Naive B cell (primary cell): ENCODE measurements around the gene ZNF33B. TPM values are rescaled to one million over a fixed set of nuclear protein-coding genes. Genes with fewer than 3 reads are reported as not detected.
"Not testable (repeated sequence)": the region's sequence is repeated elsewhere in the genome, so short reads cannot be mapped to it uniquely, and the experiment has no call there.

Experiments used
- ATAC-seq, 2 donors: fragments of 150-1000 bp; cut with Tn5 transposase; 2 replicates each; pipeline ENCODE4 v1.10.0; 2021; ENCODE audit warnings: low read depth in 2 of 2, mild to moderate bottlenecking in 2 of 2, moderate library complexity in 2 of 2
- DNase-seq: peaks from one replicate; pipeline ENCODE4 v3.0.0; 2022
- H3K27ac Mint-ChIP-seq, 6 donors: one replicate each; pipeline ENCODE4 v1.8.0; 2020 to 2022; ENCODE audit warnings: mild to moderate bottlenecking in 6 of 6, mixed read lengths in 6 of 6, moderate library complexity in 5 of 6, inconsistent platforms in 2 of 6
- H3K27me3 Mint-ChIP-seq, 3 donors: one replicate each; pipeline ENCODE4 v1.8.0; 2021 to 2022; ENCODE audit warnings: mixed read lengths in 3 of 3, mild to moderate bottlenecking in 1 of 3
- H3K36me3 Mint-ChIP-seq, 2 donors: one replicate each; pipeline ENCODE4 v1.8.0; 2020 to 2022; ENCODE audit warnings: mixed read lengths in 2 of 2, inconsistent platforms in 1 of 2, mild to moderate bottlenecking in 1 of 2
- H3K4me1 Mint-ChIP-seq, 3 donors: one replicate each; pipeline ENCODE4 v1.8.0; 2020 to 2022; ENCODE audit warnings: mixed read lengths in 3 of 3, inconsistent platforms in 1 of 3, mild to moderate bottlenecking in 1 of 3, moderate library complexity in 1 of 3
- H3K4me3 Mint-ChIP-seq, 8 donors: one replicate each; pipeline ENCODE4 v1.8.0; 2020 to 2022; ENCODE audit warnings: mild to moderate bottlenecking in 8 of 8, mixed read lengths in 8 of 8, moderate library complexity in 8 of 8, inconsistent platforms in 2 of 8
- H3K9me3 Mint-ChIP-seq, 7 donors: one replicate each; pipeline ENCODE4 v1.8.0; 2020 to 2022; ENCODE audit warnings: mixed read lengths in 7 of 7, mild to moderate bottlenecking in 5 of 7, inconsistent platforms in 2 of 7, moderate library complexity in 1 of 7
- polyA plus RNA-seq, 6 donors: library from polyadenylated mRNA; unstranded; fragments of 300-500 nt; fragmentation: Illumina TruSeq; gene quantifications; one replicate each; pipeline ENCODE4 v1.2.3, GENCODE V29; 2021; ENCODE audit warnings: low read depth in 6 of 6

Gene ZNF33B
- polyA plus RNA-seq, 6 donors from 2014 or later, result 7.8 to 19.6 (median 12.3) TPM

GRCh38 chr10:42594246-42594650, 44.1 kb downstream of the ZNF33B start:
- Mint-ChIP-seq H3K9me3 (peaks cover 11 to 70% (median 55%) of the 10 kb centered on the region in 7 donors), H3K27ac (no peak overlapping the region), H3K4me3 (no peak overlapping the region)

GRCh38 chr10:42593284-42593683, 45.1 kb downstream of the ZNF33B start:
- no peaks in the 10 kb centered on the region for H3K27me3 Mint-ChIP-seq
- no peak overlapping the region for H3K27ac Mint-ChIP-seq
- H3K9me3 Mint-ChIP-seq, result peaks cover 11 to 66% (median 56%) of the 10 kb centered on the region in 7 donors
- DNase-seq (no peak), ATAC-seq (no peak)
- H3K36me3 Mint-ChIP-seq, result peaks cover 72 to 76% of the 10 kb centered on the region in 2 donors
- H3K4me3 Mint-ChIP-seq, result no peak overlapping the region
- H3K4me1 Mint-ChIP-seq, result no peaks in the 10 kb centered on the region

More at GRCh38 chr10:42594246-42594650, 44.1 kb downstream of the ZNF33B start:
- no peak for DNase-seq
- Mint-ChIP-seq H3K36me3 (peaks cover 70 to 72% of the 10 kb centered on the region in 2 donors), H3K4me1 (no peaks in the 10 kb centered on the region), H3K27me3 (no peaks in the 10 kb centered on the region)
- no peak for ATAC-seq

- Mint-ChIP-seq H3K27ac (no peak overlapping the region), H3K4me1 (no peaks in the 10 kb centered on the region), H3K27me3 (no peaks in the 10 kb centered on the region), H3K9me3 (peaks cover 0 to 8% (median 3%) of the 10 kb centered on the region in 7 donors), H3K4me3 (no peak overlapping the region), H3K36me3 (peaks cover 37 to 48% of the 10 kb centered on the region in 2 donors)
- no peak for DNase-seq
- no peak for ATAC-seq
These were observed 54.5 kb downstream of the ZNF33B start for GRCh38 chr10:42583828-42584227.

- Mint-ChIP-seq H3K9me3 (peaks cover 0 to 9% (median 0%) of the 10 kb centered on the region in 7 donors), H3K36me3 (peaks cover 9 to 16% of the 10 kb centered on the region in 2 donors), H3K4me1 (peaks cover 4 to 12% (median 7%) of the 10 kb centered on the region in 3 donors), H3K27me3 (peaks cover 0 to 8% (median 7%) of the 10 kb centered on the region in 3 donors), H3K4me3 (no peak overlapping the region), H3K27ac (no peak overlapping the region)
- DNase-seq, result no peak
- no peak for ATAC-seq
These were observed 60.4 kb downstream of the ZNF33B start for GRCh38 chr10:42578019-42578418.

- Mint-ChIP-seq H3K27ac (no peak overlapping the region), H3K4me3 (no peak overlapping the region), H3K9me3 (peaks cover 0 to 9% (median 5%) of the 10 kb centered on the region in 7 donors), H3K36me3 (peaks cover 5 to 10% of the 10 kb centered on the region in 2 donors), H3K4me1 (peaks cover 4 to 12% (median 7%) of the 10 kb centered on the region in 3 donors), H3K27me3 (peaks cover 0 to 8% (median 7%) of the 10 kb centered on the region in 3 donors)
- DNase-seq (no peak), ATAC-seq (no peak)
These were observed 62.0 kb downstream of the ZNF33B start for GRCh38 chr10:42576338-42576737.

GRCh38 chr10:42574336-42574735, 64.0 kb downstream of the ZNF33B start:
- H3K27ac Mint-ChIP-seq, result no peak overlapping the region
- H3K4me1 Mint-ChIP-seq, result peaks cover 4 to 12% (median 7%) of the 10 kb centered on the region in 3 donors
- ATAC-seq, result no peak
- H3K27me3 Mint-ChIP-seq, result peaks cover 0 to 8% (median 7%) of the 10 kb centered on the region in 3 donors
- no peak overlapping the region for H3K4me3 Mint-ChIP-seq
- peaks cover 5 to 10% of the 10 kb centered on the region in 2 donors for H3K36me3 Mint-ChIP-seq
- DNase-seq, result no peak
- H3K9me3 Mint-ChIP-seq, result peaks cover 7 to 22% (median 11%) of the 10 kb centered on the region in 7 donors

GRCh38 chr10:42556931-42557330, 81.4 kb downstream of the ZNF33B start:
- DNase-seq (no peak), ATAC-seq (no peak)
- H3K9me3 Mint-ChIP-seq, result no peaks in the 10 kb centered on the region
- H3K36me3 Mint-ChIP-seq, result peaks cover 0 to 2% of the 10 kb centered on the region in 2 donors
- H3K27ac Mint-ChIP-seq, result no peak overlapping the region
- peaks cover 9 to 16% (median 15%) of the 10 kb centered on the region in 3 donors for H3K4me1 Mint-ChIP-seq
- peaks cover 0 to 13% (median 13%) of the 10 kb centered on the region in 3 donors for H3K27me3 Mint-ChIP-seq
- no peak overlapping the region for H3K4me3 Mint-ChIP-seq

- Mint-ChIP-seq H3K27ac (peak overlapping the region in 2 of 6 donors; percentile 38 to 97), H3K36me3 (peaks cover 7 to 16% of the 10 kb centered on the region in 2 donors), H3K4me3 (peak overlapping the region; percentile 96 to 100 (median 98)), H3K4me1 (peaks cover 25 to 37% (median 32%) of the 10 kb centered on the region in 3 donors)
- DNase-seq, H3K27me3 Mint-ChIP-seq, ATAC-seq, H3K9me3 Mint-ChIP-seq: not testable (repeated sequence)
These were observed 84.8 kb downstream of the ZNF33B start for GRCh38 chr10:42553576-42553975.

GRCh38 chr10:42553064-42553407, 85.3 kb downstream of the ZNF33B start:
- no peak for ATAC-seq
- H3K4me3 Mint-ChIP-seq, result peak overlapping the region; percentile 96 to 100 (median 98)

GRCh38 chr10:42552188-42553063, 85.9 kb downstream of the ZNF33B start:
- Mint-ChIP-seq H3K4me3 (peak overlapping the region; percentile 96 to 100 (median 98)), H3K36me3 (peaks cover 14 to 23% of the 10 kb centered on the region in 2 donors), H3K9me3 (peaks cover 0 to 2% (median 0%) of the 10 kb centered on the region in 7 donors), H3K4me1 (peaks cover 28 to 44% (median 38%) of the 10 kb centered on the region in 3 donors), H3K27me3 (peaks cover 0 to 5% (median 4%) of the 10 kb centered on the region in 3 donors), H3K27ac (peak overlapping the region; percentile 90 to 99 (median 98))
- DNase-seq, result peak; percentile 89
- ATAC-seq, result peak; percentile 91 to 92

More at GRCh38 chr10:42553064-42553407, 85.3 kb downstream of the ZNF33B start:
- Mint-ChIP-seq H3K36me3 (peaks cover 8 to 17% of the 10 kb centered on the region in 2 donors), H3K27me3 (peaks cover 0 to 5% (median 4%) of the 10 kb centered on the region in 3 donors), H3K9me3 (peaks cover 0 to under 1% (median 0%) of the 10 kb centered on the region in 7 donors), H3K27ac (peak overlapping the region; percentile 90 to 99 (median 98)), H3K4me1 (peaks cover 25 to 37% (median 32%) of the 10 kb centered on the region in 3 donors)
- no peak for DNase-seq

GRCh38 chr10:42551582-42552187, 86.7 kb downstream of the ZNF33B start:
- H3K4me1 Mint-ChIP-seq, result peaks cover 30 to 46% (median 44%) of the 10 kb centered on the region in 3 donors
- no peak for DNase-seq
- peaks cover 0 to 5% (median 3%) of the 10 kb centered on the region in 7 donors for H3K9me3 Mint-ChIP-seq
- peak overlapping the region; percentile 96 to 100 (median 98) for H3K4me3 Mint-ChIP-seq
- H3K27ac Mint-ChIP-seq, result peak overlapping the region; percentile 68 to 99 (median 97)
- ATAC-seq, result no peak
- H3K36me3 Mint-ChIP-seq, result peaks cover 21 to 29% of the 10 kb centered on the region in 2 donors
- peaks cover 0 to 5% (median 4%) of the 10 kb centered on the region in 3 donors for H3K27me3 Mint-ChIP-seq

- H3K36me3 Mint-ChIP-seq, result peaks cover 35 to 40% of the 10 kb centered on the region in 2 donors
- H3K27me3 Mint-ChIP-seq, result no peaks in the 10 kb centered on the region
- ATAC-seq, result no peak
- H3K4me1 Mint-ChIP-seq, result peaks cover 35 to 49% (median 44%) of the 10 kb centered on the region in 3 donors
- peak overlapping the region in 1 of 6 donors; percentile 3 for H3K27ac Mint-ChIP-seq
- H3K9me3 Mint-ChIP-seq, result peaks cover 0 to 17% (median 13%) of the 10 kb centered on the region in 7 donors
- peak overlapping the region in 1 of 8 donors; percentile 96 for H3K4me3 Mint-ChIP-seq
- DNase-seq, result no peak
These were observed 88.5 kb downstream of the ZNF33B start for GRCh38 chr10:42549851-42550250.

GRCh38 chr10:42548254-42548653, 90.1 kb downstream of the ZNF33B start:
- Mint-ChIP-seq H3K9me3 (peaks cover 3 to 33% (median 23%) of the 10 kb centered on the region in 7 donors), H3K4me3 (no peak overlapping the region), H3K27me3 (no peaks in the 10 kb centered on the region), H3K27ac (no peak overlapping the region), H3K36me3 (peaks cover 49 to 53% of the 10 kb centered on the region in 2 donors), H3K4me1 (peaks cover 36 to 46% (median 39%) of the 10 kb centered on the region in 3 donors)
- ATAC-seq (no peak), DNase-seq (no peak)
